ENCODE data around the gene CYP2U1. TPM values are rescaled to one million over a fixed set of nuclear protein-coding genes. Genes with fewer than 3 reads are reported as not detected.

CYP2U1 gene
- total and polyA plus RNA-seq, 2 donors (not counting 3 experiments of a cell fraction or from before 2014, with no cell fraction given) = 2.9 to 5.8 TPM

GRCh38 chr4:107901213-107901934 lies 30.0 kb upstream of the CYP2U1 start:
- intact Hi-C loops (cut with micrococcal nuclease) = no loop called here
- no peaks in the 10 kb centered on the region for H3K9me1 ChIP-seq (replicated peaks; ENCODE audit: control insufficient read depth, extremely low read depth, insufficient read depth, low read length)
- no peak overlapping the region for H3K27ac ChIP-seq (ENCODE audit: insufficient read depth, low read depth, low read length)
- CTCF ChIA-PET = interaction anchor here (1.2 to 2.3 kb wide), 4 partner anchors 8 to 143 kb away, joined by 3 to 9 read pairs (median 6); no protein-coding TSS in a partner anchor
- H2AFZ ChIP-seq (ENCODE audit: low read depth, low read length) = no peak overlapping the region
- no peak for DNase-seq (ENCODE audit: low read depth, low spot score)
- no TSS peak for BruUV-seq (replicated peaks)
- no peak overlapping the region for H3K4me2 ChIP-seq (ENCODE audit: insufficient read depth, low read length)
- H3K27me3 ChIP-seq (ENCODE audit: control insufficient read depth in 2 of 2, insufficient read depth in 2 of 2, low read length in 2 of 2) = no peaks in the 10 kb centered on the region
- no peak overlapping the region for H3K4me3 ChIP-seq (replicated peaks in 1 of 3; ENCODE audit: insufficient read depth in 1 of 3, low read depth in 1 of 3, low read length in 3 of 3)
- H3K9ac ChIP-seq (replicated peaks; ENCODE audit: extremely low read depth, insufficient read depth, low read length) = no peak overlapping the region
- H3K79me2 ChIP-seq (ENCODE audit: control insufficient read depth, insufficient read depth, low read length) = peaks cover 15% of the 10 kb centered on the region
- POLR2A ChIA-PET = no interaction called here
- no peaks in the 10 kb centered on the region for H3K9me3 ChIP-seq (replicated peaks; ENCODE audit: control insufficient read depth, insufficient read depth, low read length)
- FAIRE-seq = no peak
- H3K4me1 ChIP-seq (ENCODE audit: control insufficient read depth, extremely low read depth, insufficient read depth, low read length) = peaks cover 17% of the 10 kb centered on the region
- no peaks in the 10 kb centered on the region for H4K20me1 ChIP-seq (replicated peaks; ENCODE audit: control insufficient read depth, extremely low read depth, insufficient read depth, low read length)
- dilution Hi-C loops (cut with MboI; ENCODE audit: extremely low pct_ligation_motif_present, low sequenced_read_pairs) = no loop called here
- TF ChIP-seq EZH2 (IDR thresholded peaks at IDR 0.05; ENCODE audit: borderline replicate concordance, low read depth, low read length, severe bottlenecking) (no peak), MYC (IDR thresholded peaks at IDR 0.05; ENCODE audit: low read depth, low read length) (no peak), POLR2A (IDR thresholded peaks at IDR 0.05; ENCODE audit: low read depth, low read length) (no peak), POLR2AphosphoS5 (IDR thresholded peaks at IDR 0.05; ENCODE audit: insufficient read depth, low read depth, low read length) (no peak), FOS (IDR thresholded peaks at IDR 0.05; ENCODE audit: borderline replicate concordance, insufficient read depth, low read length) (no peak), MAX (IDR thresholded peaks at IDR 0.05; ENCODE audit: insufficient read depth, insufficient read length) (no peak), JUN (IDR thresholded peaks at IDR 0.05; ENCODE audit: borderline replicate concordance, insufficient read depth, insufficient read length, low read depth) (no peak), GATA2 (IDR thresholded peaks at IDR 0.05; ENCODE audit: insufficient read depth, insufficient read length, low read depth, low read length) (no peak), CTCF (IDR thresholded peaks at IDR 0.05; ENCODE audit: extremely low read depth in 1 of 2, insufficient read depth in 1 of 2, low read depth in 1 of 2, low read length in 2 of 2) (no peak)
- H3K36me3 ChIP-seq (ENCODE audit: control insufficient read depth in 2 of 2, extremely low read depth in 1 of 2, insufficient read depth in 2 of 2, low read length in 2 of 2) = no peaks in the 10 kb centered on the region
